GM21447 (cell line): ENCODE measurements around the gene SUV39H2.
A peak's percentile ranks its signal among the peaks of the same experiment; 100 is the strongest.
"Not testable (repeated sequence)": the region's sequence is repeated elsewhere in the genome, so short reads cannot be mapped to it uniquely, and the experiment has no call there.

Experiments
- ATAC-seq: cut with Tn5 transposase; IDR thresholded peaks from one replicate; pipeline ENCODE4 v1.9.1; 2021; ENCODE audit not compliant: unreplicated experiment

The SUV39H2 gene

GRCh38 chr10:14878266-14879123 is at the start of gene SUV39H2:
TSS of gene SUV39H2 (plus strand) at chr10:14878866. CDS start at chr10:14878889, 23 bp downstream.
- ATAC-seq = peak; percentile 84

- ATAC-seq = no peak
Observed at GRCh38 chr10:14833106-14833505, 45.6 kb upstream of the SUV39H2 start.

GRCh38 chr10:14836208-14836607 is 42.5 kb upstream of the SUV39H2 start:
- no peak for ATAC-seq

GRCh38 chr10:14837003-14837756 is 41.5 kb upstream of the SUV39H2 start:
- ATAC-seq = no peak

GRCh38 chr10:14837757-14838581 is 40.7 kb upstream of the SUV39H2 start, which contains the start of the genes CDNF, HSPA14 and MSANTD7:
TSS of gene CDNF (minus strand) at chr10:14838037. CDS start at chr10:14837946, 91 bp downstream.
TSS of gene HSPA14 (plus strand) at chr10:14838306. CDS start at chr10:14838403, 97 bp downstream.
TSS of gene MSANTD7 (plus strand) at chr10:14838306. CDS start at chr10:14842285, 3,979 bp downstream.
- peak; percentile 92 for ATAC-seq

- ATAC-seq = no peak
Observed at GRCh38 chr10:14838582-14839304, 39.9 kb upstream of the SUV39H2 start.

GRCh38 chr10:14839305-14839695 is 39.4 kb upstream of the SUV39H2 start:
- ATAC-seq = no peak

GRCh38 chr10:14840178-14840577 is 38.5 kb upstream of the SUV39H2 start:
- ATAC-seq = no peak

- ATAC-seq = no peak
Observed at GRCh38 chr10:14843327-14843988, 35.2 kb upstream of the SUV39H2 start.

- no peak for ATAC-seq
Observed at GRCh38 chr10:14844948-14845347, 33.7 kb upstream of the SUV39H2 start.

- ATAC-seq = no peak
Observed at GRCh38 chr10:14852236-14852635, 26.4 kb upstream of the SUV39H2 start.

- ATAC-seq = no peak
Observed at GRCh38 chr10:14855453-14855852, 23.2 kb upstream of the SUV39H2 start.

- no peak for ATAC-seq
Observed at GRCh38 chr10:14858338-14858960, 20.2 kb upstream of the SUV39H2 start.

- ATAC-seq = no peak
Observed at GRCh38 chr10:14859043-14859442, 19.6 kb upstream of the SUV39H2 start.

- ATAC-seq = no peak
Observed at GRCh38 chr10:14859775-14860174, 18.9 kb upstream of the SUV39H2 start.

GRCh38 chr10:14860791-14861190 is 17.9 kb upstream of the SUV39H2 start:
- ATAC-seq = no peak

- ATAC-seq = not testable (repeated sequence)
Observed at GRCh38 chr10:14864466-14864865, 14.2 kb upstream of the SUV39H2 start.

GRCh38 chr10:14864871-14865270 is 13.8 kb upstream of the SUV39H2 start:
- ATAC-seq = not testable (repeated sequence)

- ATAC-seq = peak; percentile 55
Observed at GRCh38 chr10:14873090-14873760, 5.4 kb upstream of the SUV39H2 start.
